K562 (cell line): ENCODE measurements around the gene NAPEPLD. TPM values are rescaled to one million over a fixed set of nuclear protein-coding genes. Genes with fewer than 3 reads are reported as not detected.

Experiments
- ARID1B ChIP-seq: fragments of 450-650 bp; IDR thresholded peaks from 2 replicates; pipeline ENCODE4 v1.6.1; 2016; ENCODE audit warnings: antibody characterized with exemption, mild to moderate bottlenecking, inconsistent platforms
- MEIS2 ChIP-seq: fragments of 450-650 bp; IDR thresholded peaks from 2 replicates; pipeline ENCODE4 v1.6.1; 2014; ENCODE audit warnings: mild to moderate bottlenecking; ENCODE audit not compliant: partially characterized antibody
- polyA plus RNA-seq, 8 experiments: library from polyadenylated mRNA; depleted of rRNA in 4 of 8; stranded (reverse) in 5 of 8; unstranded in 3 of 8; fragments of >200 nt; fragmentation: Nextera tagmentation in 2 of 8; fragmentation: Illumina TruSeq in 1 of 8; extraction: Ambion mirVana in 2 of 8; extraction: Trizol in 1 of 8; gene quantifications; 2 replicates each; pipeline versions ENCODE4 v1.2.1 to v1.2.3, GENCODE V29; 2011 to 2014; ENCODE audit warnings: inconsistent platforms in 1 of 8, missing spikeins in 1 of 8
- total RNA-seq, 7 experiments: library from RNA; depleted of rRNA in 6 of 7; stranded (reverse); fragments of >200 nt in 6 of 7; fragmentation: Illumina TruSeq in 2 of 7; extraction: Trizol in 2 of 7; gene quantifications; 2 replicates each; pipeline versions ENCODE4 v1.2.1 to v1.2.3, GENCODE V29; 2011 to 2021; ENCODE audit warnings: low replicate concordance in 1 of 7
- TF ChIP-seq, protein P1 (sequence below), 2 experiments: fragments of 450-650 bp; IDR thresholded peaks; 2 replicates each; pipeline ENCODE4 v1.6.1; 2016; ENCODE audit warnings: mild to moderate bottlenecking in 2 of 2, borderline replicate concordance in 1 of 2, low read depth in 1 of 2, moderate library complexity in 1 of 2
- TF ChIP-seq, protein P2 (sequence below): fragments of 200-600 bp; sonication (generic); IDR thresholded peaks from one replicate; pipeline ENCODE4 v1.6.1; 2012; ENCODE audit warnings: mild to moderate bottlenecking, low read depth, low read length, inconsistent platforms

The NAPEPLD gene
- total and polyA plus RNA-seq, 9 of the 15 experiments (the other 6 are each of a cell fraction or from before 2014, with no cell fraction given), result 3.2 to 11.0 (median 7.5) TPM

DNA sequence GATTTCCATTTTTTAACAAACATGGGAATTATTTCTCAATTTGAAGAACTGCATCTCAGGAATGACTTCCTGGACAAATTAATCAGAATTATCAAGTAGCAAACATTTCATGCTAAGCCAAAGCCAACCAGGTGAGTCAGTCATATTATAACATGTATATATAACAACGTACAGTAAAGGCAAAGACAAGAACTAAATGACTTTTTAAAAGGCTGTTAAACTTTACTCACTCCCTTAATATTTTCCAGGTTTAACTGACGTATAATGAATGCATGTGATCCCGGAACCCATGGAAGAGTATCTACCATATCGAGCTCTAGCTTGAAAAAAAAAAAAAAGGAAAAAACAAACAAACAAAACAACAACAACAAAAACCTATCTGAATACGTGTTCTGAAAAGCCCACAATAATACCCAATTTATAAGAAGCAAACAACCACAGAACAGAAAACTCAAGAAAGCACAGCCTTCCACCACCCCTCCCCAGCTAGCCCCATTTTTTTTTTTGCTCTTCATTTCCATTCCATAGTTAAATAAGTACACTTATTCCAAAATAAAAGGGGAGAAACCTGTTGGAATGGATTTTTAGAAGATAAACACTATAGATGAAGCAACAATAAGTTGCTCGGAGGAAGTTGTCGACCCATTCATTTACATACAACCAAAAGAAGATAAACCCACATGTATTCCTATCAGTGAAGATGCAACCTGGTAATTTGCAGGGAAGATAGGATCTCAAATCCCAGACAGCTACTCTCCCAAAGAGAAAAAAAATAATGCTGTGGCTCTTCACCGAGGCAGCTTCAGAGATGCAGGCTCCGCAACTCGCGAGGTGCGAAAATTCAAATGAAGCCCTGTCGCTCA, 537 bp downstream of the NAPEPLD start (continued):
- TF ChIP-seq, protein P1, sequence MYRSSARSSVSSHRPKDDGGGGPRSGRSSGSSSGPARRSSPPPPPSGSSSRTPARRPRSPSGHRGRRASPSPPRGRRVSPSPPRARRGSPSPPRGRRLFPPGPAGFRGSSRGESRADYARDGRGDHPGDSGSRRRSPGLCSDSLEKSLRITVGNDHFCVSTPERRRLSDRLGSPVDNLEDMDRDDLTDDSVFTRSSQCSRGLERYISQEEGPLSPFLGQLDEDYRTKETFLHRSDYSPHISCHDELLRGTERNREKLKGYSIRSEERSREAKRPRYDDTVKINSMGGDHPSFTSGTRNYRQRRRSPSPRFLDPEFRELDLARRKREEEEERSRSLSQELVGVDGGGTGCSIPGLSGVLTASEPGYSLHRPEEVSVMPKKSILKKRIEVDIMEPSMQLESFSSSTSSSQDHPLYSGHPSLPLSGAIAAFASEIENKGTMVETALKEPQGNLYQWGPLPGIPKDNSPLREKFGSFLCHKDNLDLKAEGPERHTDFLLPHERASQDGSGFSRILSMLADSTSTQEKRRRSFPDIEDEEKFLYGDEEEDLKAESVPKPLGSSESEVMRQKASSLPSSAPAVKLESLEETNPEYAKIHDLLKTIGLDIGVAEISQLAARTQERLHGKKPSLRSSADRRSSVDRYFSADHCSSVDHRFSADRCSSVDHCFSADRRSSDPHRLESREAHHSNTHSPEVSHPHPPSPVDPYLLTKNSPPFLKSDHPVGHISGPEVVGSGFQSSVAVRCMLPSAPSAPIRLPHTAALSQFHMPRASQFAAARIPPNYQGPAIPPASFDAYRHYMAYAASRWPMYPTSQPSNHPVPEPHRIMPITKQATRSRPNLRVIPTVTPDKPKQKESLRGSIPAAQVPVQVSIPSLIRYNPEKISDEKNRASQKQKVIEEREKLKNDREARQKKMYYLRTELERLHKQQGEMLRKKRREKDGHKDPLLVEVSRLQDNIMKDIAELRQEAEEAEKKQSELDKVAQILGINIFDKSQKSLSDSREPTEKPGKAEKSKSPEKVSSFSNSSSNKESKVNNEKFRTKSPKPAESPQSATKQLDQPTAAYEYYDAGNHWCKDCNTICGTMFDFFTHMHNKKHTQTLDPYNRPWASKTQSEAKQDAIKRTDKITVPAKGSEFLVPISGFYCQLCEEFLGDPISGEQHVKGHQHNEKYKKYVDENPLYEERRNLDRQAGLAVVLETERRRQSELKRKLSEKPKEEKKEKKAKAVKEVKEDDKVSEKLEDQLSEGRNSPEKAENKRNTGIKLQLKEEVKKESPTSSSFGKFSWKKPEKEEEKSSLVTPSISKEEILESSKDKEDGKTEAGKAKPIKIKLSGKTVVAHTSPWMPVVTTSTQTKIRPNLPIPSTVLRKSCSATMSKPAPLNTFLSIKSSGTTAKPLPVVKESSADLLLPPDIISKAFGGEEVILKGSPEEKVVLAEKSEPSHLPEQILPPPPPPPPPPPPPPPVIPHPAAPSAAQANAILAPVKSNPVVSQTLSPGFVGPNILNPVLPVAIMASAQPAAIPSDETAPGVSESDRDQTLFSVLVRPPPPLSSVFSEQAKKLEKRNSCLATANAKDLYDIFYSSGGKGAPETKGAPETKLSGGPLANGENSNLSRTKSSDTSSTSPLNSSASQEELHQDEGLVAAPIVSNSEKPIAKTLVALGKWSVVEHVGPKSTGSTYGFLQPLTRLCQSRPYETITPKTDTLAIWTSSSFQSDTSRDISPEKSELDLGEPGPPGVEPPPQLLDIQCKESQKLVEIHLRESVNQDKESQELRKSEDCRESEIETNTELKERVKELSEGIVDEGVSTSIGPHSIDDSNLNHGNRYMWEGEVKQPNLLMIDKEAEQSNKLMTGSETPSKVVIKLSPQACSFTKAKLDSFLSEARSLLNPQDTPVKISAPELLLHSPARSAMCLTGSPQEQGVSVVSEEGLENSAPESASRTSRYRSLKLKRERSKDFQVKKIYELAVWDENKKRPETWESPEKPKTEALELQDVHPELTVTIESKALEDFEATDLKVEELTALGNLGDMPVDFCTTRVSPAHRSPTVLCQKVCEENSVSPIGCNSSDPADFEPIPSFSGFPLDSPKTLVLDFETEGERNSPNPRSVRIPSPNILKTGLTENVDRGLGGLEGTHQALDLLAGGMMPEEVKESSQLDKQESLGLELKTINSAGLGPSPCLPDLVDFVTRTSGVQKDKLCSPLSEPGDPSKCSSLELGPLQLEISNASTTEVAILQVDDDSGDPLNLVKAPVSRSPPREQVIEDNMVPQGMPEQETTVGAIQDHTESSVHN (IDR thresholded peaks at IDR 0.05; ENCODE audit: borderline replicate concordance in 1 of 2, low read depth in 1 of 2), result 0 out of 4 replicates have a peak, but pooled peaks of 1 of the 2 experiments have one; percentile 30
- TF ChIP-seq MEIS2 (peak; percentile 47), ARID1B (peak; percentile 29; the same call in 1 of the 2 replicates)
- TF ChIP-seq, protein P2, sequence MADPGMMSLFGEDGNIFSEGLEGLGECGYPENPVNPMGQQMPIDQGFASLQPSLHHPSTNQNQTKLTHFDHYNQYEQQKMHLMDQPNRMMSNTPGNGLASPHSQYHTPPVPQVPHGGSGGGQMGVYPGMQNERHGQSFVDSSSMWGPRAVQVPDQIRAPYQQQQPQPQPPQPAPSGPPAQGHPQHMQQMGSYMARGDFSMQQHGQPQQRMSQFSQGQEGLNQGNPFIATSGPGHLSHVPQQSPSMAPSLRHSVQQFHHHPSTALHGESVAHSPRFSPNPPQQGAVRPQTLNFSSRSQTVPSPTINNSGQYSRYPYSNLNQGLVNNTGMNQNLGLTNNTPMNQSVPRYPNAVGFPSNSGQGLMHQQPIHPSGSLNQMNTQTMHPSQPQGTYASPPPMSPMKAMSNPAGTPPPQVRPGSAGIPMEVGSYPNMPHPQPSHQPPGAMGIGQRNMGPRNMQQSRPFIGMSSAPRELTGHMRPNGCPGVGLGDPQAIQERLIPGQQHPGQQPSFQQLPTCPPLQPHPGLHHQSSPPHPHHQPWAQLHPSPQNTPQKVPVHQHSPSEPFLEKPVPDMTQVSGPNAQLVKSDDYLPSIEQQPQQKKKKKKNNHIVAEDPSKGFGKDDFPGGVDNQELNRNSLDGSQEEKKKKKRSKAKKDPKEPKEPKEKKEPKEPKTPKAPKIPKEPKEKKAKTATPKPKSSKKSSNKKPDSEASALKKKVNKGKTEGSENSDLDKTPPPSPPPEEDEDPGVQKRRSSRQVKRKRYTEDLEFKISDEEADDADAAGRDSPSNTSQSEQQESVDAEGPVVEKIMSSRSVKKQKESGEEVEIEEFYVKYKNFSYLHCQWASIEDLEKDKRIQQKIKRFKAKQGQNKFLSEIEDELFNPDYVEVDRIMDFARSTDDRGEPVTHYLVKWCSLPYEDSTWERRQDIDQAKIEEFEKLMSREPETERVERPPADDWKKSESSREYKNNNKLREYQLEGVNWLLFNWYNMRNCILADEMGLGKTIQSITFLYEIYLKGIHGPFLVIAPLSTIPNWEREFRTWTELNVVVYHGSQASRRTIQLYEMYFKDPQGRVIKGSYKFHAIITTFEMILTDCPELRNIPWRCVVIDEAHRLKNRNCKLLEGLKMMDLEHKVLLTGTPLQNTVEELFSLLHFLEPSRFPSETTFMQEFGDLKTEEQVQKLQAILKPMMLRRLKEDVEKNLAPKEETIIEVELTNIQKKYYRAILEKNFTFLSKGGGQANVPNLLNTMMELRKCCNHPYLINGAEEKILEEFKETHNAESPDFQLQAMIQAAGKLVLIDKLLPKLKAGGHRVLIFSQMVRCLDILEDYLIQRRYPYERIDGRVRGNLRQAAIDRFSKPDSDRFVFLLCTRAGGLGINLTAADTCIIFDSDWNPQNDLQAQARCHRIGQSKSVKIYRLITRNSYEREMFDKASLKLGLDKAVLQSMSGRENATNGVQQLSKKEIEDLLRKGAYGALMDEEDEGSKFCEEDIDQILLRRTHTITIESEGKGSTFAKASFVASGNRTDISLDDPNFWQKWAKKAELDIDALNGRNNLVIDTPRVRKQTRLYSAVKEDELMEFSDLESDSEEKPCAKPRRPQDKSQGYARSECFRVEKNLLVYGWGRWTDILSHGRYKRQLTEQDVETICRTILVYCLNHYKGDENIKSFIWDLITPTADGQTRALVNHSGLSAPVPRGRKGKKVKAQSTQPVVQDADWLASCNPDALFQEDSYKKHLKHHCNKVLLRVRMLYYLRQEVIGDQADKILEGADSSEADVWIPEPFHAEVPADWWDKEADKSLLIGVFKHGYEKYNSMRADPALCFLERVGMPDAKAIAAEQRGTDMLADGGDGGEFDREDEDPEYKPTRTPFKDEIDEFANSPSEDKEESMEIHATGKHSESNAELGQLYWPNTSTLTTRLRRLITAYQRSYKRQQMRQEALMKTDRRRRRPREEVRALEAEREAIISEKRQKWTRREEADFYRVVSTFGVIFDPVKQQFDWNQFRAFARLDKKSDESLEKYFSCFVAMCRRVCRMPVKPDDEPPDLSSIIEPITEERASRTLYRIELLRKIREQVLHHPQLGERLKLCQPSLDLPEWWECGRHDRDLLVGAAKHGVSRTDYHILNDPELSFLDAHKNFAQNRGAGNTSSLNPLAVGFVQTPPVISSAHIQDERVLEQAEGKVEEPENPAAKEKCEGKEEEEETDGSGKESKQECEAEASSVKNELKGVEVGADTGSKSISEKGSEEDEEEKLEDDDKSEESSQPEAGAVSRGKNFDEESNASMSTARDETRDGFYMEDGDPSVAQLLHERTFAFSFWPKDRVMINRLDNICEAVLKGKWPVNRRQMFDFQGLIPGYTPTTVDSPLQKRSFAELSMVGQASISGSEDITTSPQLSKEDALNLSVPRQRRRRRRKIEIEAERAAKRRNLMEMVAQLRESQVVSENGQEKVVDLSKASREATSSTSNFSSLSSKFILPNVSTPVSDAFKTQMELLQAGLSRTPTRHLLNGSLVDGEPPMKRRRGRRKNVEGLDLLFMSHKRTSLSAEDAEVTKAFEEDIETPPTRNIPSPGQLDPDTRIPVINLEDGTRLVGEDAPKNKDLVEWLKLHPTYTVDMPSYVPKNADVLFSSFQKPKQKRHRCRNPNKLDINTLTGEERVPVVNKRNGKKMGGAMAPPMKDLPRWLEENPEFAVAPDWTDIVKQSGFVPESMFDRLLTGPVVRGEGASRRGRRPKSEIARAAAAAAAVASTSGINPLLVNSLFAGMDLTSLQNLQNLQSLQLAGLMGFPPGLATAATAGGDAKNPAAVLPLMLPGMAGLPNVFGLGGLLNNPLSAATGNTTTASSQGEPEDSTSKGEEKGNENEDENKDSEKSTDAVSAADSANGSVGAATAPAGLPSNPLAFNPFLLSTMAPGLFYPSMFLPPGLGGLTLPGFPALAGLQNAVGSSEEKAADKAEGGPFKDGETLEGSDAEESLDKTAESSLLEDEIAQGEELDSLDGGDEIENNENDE, result no peak
